DOHH2 (cell line): ENCODE results near the gene AWAT2.

Source experiments
- H3F3A ChIP-seq: fragments of 200-600 bp; sonication (generic), shearing (Covaris generic); 2 replicates; pipeline ENCODE4 v1.6.0; 2016; ENCODE audit warnings: antibody characterized with exemption, mild to moderate bottlenecking; ENCODE audit not compliant: control insufficient read depth, insufficient read depth
- H3K27ac ChIP-seq: fragments of 200-600 bp; sonication (generic); 2 replicates; pipeline ENCODE4 v1.5.1; 2014; ENCODE audit warnings: low read depth, mild to moderate bottlenecking, low read length, moderate library complexity
- H3K27me3 ChIP-seq: fragments of 200-600 bp; sonication (generic); 2 replicates; pipeline ENCODE4 v1.6.1; 2014; ENCODE audit warnings: mild to moderate bottlenecking, low read length, mixed read lengths; ENCODE audit not compliant: control insufficient read depth
- H3K36me3 ChIP-seq: fragments of 200-600 bp; sonication (generic); 2 replicates; pipeline ENCODE4 v1.6.1; 2014; ENCODE audit warnings: mild to moderate bottlenecking, low read length, moderate library complexity, mixed read lengths; ENCODE audit not compliant: control insufficient read depth
- H3K4me1 ChIP-seq: fragments of 200-600 bp; sonication (generic); 2 replicates; pipeline ENCODE4 v1.6.1; 2014; ENCODE audit warnings: mild to moderate bottlenecking, low read length, mixed read lengths; ENCODE audit not compliant: control insufficient read depth
- H3K4me2 ChIP-seq: fragments of 200-600 bp; sonication (generic); 2 replicates; pipeline ENCODE4 v1.6.0; 2014; ENCODE audit warnings: mild to moderate bottlenecking, low read length, moderate library complexity
- H3K4me3 ChIP-seq: fragments of 200-600 bp; sonication (generic); 2 replicates; pipeline ENCODE4 v1.5.1; 2014; ENCODE audit warnings: mild to moderate bottlenecking, low read length, mixed read lengths
- H3K79me2 ChIP-seq: fragments of 200-600 bp; sonication (generic); 2 replicates; pipeline ENCODE4 v1.6.1; 2014; ENCODE audit warnings: mild to moderate bottlenecking, low read length, mixed read lengths; ENCODE audit not compliant: control insufficient read depth
- H3K9me2 ChIP-seq: fragments of 200-600 bp; sonication (generic); replicated peaks from 2 replicates; pipeline ENCODE4 v1.6.1; 2014; ENCODE audit warnings: mild to moderate bottlenecking, low read length, mixed read lengths; ENCODE audit not compliant: control insufficient read depth
- H3K9me3 ChIP-seq: fragments of 200-600 bp; sonication (generic); 2 replicates; pipeline ENCODE4 v1.6.1; 2014; ENCODE audit warnings: antibody characterized with exemption, low read length, mixed read lengths; ENCODE audit not compliant: control insufficient read depth, insufficient read depth
- H4K20me1 ChIP-seq: fragments of 200-600 bp; sonication (generic); 2 replicates; pipeline ENCODE4 v1.6.0; 2014; ENCODE audit warnings: low read depth, mild to moderate bottlenecking, antibody characterized with exemption, low read length, moderate library complexity; ENCODE audit not compliant: control insufficient read depth, insufficient read depth
- EZH2phosphoT487 ChIP-seq: fragments of 200-600 bp; sonication (generic); IDR thresholded peaks from 2 replicates; pipeline ENCODE4 v1.6.1; 2017; ENCODE audit warnings: borderline replicate concordance, mild to moderate bottlenecking, antibody characterized with exemption, low read length, moderate library complexity, mixed read lengths
- TF ChIP-seq, protein P1 (sequence below): fragments of 200-600 bp; sonication (generic); IDR thresholded peaks from one replicate; pipeline ENCODE4 v1.5.1; 2014; ENCODE audit warnings: antibody characterized with exemption, mild to moderate bottlenecking, low read depth, low read length; ENCODE audit not compliant: poor library complexity, severe bottlenecking

AWAT2 gene

DNA sequence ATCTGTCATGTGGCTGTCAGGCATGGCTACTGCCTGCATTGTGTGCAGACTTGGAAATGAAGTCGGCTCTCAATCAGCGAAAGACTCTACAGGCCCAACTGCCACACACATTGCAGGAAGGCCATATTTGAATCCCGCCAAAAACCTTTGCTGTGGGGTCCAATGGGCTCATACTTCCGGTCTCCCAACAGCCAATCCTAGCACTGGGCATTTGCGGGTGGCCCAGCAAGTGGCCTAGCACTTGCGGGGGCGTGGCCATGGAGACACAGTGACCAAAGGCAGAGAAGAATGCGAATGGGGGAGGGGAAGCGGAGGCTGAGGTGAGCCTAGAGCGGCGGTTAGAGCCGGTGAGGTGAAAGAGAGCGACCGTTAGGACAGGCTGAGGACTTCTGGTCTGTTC lies 12.3 kb upstream of the AWAT2 start, which contains the start of gene OTUD6A:
Gene OTUD6A, plus strand, starts transcription at position 382 of the 400 bp plus-strand sequence. CDS start 68 bp downstream, outside the sequence.
- Histone ChIP-seq H3K9me2 (no peaks in the 10 kb centered on the region), H3K4me1 (no peaks in the 10 kb centered on the region), H3K36me3 (no peaks in the 10 kb centered on the region), H3K27ac (no peak within 1 kb of the TSS), H3K4me2 (no peak within 1 kb of the TSS), H3K9me3 (no peaks in the 10 kb centered on the region), H3F3A (no peaks in the 10 kb centered on the region), H4K20me1 (no peaks in the 10 kb centered on the region), H3K27me3 (no peaks in the 10 kb centered on the region), H3K4me3 (no peak within 1 kb of the TSS), H3K79me2 (no peaks in the 10 kb centered on the region)
- TF ChIP-seq, protein P1, sequence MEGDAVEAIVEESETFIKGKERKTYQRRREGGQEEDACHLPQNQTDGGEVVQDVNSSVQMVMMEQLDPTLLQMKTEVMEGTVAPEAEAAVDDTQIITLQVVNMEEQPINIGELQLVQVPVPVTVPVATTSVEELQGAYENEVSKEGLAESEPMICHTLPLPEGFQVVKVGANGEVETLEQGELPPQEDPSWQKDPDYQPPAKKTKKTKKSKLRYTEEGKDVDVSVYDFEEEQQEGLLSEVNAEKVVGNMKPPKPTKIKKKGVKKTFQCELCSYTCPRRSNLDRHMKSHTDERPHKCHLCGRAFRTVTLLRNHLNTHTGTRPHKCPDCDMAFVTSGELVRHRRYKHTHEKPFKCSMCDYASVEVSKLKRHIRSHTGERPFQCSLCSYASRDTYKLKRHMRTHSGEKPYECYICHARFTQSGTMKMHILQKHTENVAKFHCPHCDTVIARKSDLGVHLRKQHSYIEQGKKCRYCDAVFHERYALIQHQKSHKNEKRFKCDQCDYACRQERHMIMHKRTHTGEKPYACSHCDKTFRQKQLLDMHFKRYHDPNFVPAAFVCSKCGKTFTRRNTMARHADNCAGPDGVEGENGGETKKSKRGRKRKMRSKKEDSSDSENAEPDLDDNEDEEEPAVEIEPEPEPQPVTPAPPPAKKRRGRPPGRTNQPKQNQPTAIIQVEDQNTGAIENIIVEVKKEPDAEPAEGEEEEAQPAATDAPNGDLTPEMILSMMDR = no peak
- TF ChIP-seq EZH2phosphoT487 = no peak

DNA sequence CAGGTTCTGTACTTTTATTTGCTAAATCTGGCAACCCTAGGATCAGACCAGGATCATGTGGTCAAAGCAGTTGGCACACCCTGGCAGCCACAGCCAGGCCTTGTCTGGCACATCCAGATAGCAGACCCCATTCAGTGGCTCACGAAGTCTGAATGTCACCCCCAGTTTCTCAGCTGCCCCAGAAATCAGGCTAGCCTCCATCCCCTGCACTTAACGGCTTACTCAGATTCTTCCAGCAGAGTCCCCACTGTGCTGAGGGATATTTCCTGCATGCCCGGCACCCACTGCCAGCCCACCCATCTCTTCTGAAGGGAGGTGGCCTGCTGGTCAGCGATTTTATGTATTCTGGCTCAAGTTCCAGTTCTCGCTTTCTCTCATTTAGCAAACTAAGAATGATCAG lies 4.7 kb upstream of the AWAT2 start:
- Histone ChIP-seq H3K9me3 (no peaks in the 10 kb centered on the region), H4K20me1 (no peaks in the 10 kb centered on the region), H3K4me2 (no peak overlapping the region), H3K4me3 (no peak overlapping the region), H3K27ac (no peak overlapping the region), H3K4me1 (no peaks in the 10 kb centered on the region), H3F3A (no peaks in the 10 kb centered on the region), H3K36me3 (no peaks in the 10 kb centered on the region), H3K79me2 (no peaks in the 10 kb centered on the region), H3K9me2 (no peaks in the 10 kb centered on the region), H3K27me3 (no peaks in the 10 kb centered on the region)
- no peak for TF ChIP-seq EZH2phosphoT487
- TF ChIP-seq, protein P1 = no peak

DNA sequence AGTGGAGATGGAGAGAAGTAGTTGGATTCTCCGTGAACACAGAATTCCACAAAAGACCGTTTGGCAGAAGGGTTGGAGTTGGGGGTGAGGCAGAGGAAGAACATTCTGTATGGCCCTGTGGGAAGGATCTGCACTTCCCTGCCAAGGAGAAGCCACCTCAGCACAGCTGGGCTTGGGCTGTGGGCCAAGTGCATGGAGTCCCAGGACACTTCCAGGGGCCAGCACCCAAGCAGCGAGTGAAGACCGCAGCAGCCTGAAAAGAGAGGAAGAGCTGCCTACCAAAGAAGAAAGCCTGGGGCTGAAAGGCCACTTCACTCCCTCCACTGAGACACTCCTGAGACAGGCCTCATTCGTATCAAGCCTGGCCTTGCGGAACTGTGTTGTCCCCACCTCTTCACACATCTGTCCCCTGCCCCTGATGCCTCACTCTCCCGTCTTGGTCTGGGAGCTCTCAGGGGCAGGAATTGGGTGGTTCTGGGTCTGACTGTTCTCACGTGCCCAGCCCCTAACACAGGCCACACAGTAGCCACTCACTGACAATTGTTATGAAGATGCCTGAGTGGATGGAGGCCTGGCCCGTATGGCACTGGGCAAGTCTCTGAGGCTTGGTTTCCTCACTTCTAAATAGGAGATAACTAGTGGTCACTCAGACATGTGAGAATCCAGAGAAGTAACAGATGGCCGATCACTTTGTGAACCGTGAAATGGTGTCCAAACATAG lies 3.3 kb upstream of the AWAT2 start:
- Histone ChIP-seq H3K27ac (no peak overlapping the region), H3K9me3 (no peaks in the 10 kb centered on the region), H3K27me3 (no peaks in the 10 kb centered on the region), H3K9me2 (no peaks in the 10 kb centered on the region), H3K4me1 (no peaks in the 10 kb centered on the region), H3F3A (no peaks in the 10 kb centered on the region), H3K79me2 (no peaks in the 10 kb centered on the region), H3K4me2 (no peak overlapping the region), H3K36me3 (no peaks in the 10 kb centered on the region), H3K4me3 (no peak overlapping the region), H4K20me1 (no peaks in the 10 kb centered on the region)
- no peak for TF ChIP-seq EZH2phosphoT487
- TF ChIP-seq, protein P1 = no peak
